Right renal cortex interstitium (tissue), 3 donors: ENCODE measurements around the gene ZNF148. TPM values are rescaled to one million over a fixed set of nuclear protein-coding genes. Genes with fewer than 3 reads are reported as not detected.

Source experiments
- polyA plus RNA-seq, 3 donors: library from polyadenylated mRNA; unstranded; fragments of 120-200 nt; gene quantifications; one replicate each; pipeline ENCODE4 v1.2.1, GENCODE V29; 2013; ENCODE audit not compliant: insufficient read length in 3 of 3

The ZNF148 gene
- polyA plus RNA-seq, 3 donors: 48.4 to 56.4 (median 51.9) TPM

Other genes starting within 250 kb of the ZNF148 start
- 1 to 10 TPM; 4.8 to 6.2 (median 5.6) TPM for gene SLC12A8, start 162.6 kb downstream of the ZNF148 start, polyA plus RNA-seq
- 10 to 100 TPM; 75.9 to 83.1 (median 77.8) TPM for gene SNX4, start 144.9 kb upstream of the ZNF148 start, polyA plus RNA-seq
- gene OSBPL11, start 220.2 kb upstream of the ZNF148 start, polyA plus RNA-seq: 10 to 100 TPM; 23.3 to 25.3 (median 25.1) TPM